ENCODE data around the gene MLST8.
"Not testable (repeated sequence)": the region's sequence is repeated elsewhere in the genome, so short reads cannot be mapped to it uniquely, and the experiment has no call there.

The MLST8 gene

DNA sequence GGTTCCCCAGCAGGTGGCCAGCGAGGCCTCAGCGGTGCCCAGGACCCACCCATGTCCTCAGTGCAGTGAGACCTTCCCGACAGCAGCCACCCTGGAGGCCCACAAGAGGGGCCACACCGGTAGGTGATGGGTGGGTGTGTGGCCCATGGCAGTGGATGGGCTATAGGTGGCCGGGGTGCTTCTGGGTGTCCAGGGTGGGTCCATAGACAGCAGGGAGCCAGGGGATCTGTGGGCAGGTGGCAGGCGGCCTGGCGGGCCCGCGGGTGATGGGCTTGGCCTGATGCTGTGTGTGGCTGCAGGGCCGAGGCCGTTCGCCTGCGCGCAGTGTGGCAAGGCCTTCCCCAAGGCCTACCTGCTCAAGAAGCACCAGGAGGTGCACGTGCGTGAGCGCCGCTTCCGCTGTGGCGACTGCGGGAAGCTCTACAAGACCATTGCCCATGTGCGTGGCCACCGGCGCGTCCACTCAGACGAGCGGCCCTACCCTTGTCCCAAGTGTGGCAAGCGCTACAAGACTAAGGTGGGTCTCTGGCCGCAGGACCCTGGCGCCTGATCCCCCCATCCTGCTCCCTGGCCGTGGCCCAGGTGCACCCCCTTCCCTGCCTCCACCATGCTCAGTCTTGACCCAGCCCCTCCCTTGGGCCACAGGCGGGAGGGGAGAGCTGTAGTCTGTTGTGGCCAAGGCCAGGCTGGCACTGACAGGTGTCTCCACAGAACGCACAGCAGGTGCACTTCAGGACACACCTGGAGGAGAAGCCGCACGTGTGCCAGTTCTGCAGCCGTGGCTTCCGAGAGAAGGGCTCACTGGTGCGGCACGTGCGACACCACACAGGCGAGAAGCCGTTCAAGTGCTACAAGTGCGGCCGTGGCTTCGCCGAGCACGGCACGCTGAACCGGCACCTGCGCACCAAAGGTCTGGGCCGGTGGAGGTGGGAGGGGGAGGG is 28.9 kb downstream of the MLST8 start:
- no peak for DNase-seq

DNA sequence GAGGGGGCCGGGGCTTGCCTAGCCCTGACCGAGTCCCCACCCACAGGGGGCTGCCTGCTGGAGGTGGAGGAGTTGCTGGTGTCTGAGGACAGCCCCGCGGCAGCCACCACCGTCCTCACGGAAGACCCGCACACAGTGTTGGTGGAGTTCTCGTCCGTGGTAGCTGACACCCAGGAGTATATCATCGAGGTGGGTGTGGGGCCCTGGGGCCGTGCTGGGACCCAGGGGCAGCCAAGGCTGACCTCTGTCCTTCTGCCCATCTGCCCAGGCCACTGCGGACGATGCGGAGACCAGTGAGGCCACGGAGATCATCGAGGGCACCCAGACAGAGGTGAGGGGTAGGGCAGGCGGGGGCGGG is 29.5 kb downstream of the MLST8 start:
- DNase-seq, result no peak

DNA sequence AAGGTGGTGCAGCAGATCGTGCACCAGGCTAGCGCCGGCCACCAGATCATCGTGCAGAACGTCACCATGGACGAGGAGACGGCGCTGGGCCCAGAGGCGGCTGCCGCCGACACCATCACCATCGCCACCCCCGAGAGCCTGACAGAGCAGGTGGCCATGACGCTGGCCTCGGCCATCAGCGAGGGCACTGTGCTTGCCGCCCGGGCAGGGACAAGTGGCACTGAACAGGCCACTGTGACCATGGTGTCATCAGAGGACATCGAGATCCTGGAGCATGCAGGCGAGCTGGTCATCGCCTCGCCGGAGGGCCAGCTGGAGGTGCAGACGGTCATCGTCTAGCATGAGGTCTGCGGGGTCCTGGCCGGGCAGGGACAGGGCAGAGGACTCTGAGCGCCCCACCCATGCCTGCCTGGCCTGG is 30.0 kb downstream of the MLST8 start:
- no peak for DNase-seq

DNA sequence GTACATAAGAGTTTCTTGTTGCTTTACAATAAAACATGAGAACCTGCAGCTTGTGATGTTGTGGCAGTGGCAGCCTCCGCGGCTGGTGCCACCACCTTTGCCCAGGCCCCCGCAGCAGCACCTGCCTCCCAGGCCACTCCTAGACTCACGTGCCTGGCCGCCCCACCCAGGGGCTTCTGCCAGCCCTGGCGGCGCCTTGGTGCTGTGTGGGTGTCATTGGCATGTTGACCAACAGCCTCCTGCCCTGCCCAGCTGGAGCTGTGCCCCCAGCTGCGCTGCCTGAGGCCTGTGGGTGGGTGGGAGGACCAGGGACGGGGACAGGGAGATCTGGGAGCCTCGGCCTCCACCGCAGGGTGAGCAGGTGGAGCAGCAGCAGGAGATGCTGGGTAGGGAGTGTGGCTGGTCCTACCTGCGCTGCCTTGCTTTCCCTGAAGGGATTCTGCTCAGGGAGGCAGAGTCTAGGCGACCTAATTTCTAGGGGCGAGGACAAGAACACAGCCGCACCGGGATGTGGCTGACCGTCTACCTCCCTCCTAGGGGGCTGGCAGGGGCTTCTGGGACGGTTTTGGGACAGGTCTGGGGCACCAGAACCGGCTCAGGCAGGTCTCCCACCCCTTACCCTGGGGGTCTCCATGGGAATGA is 30.6 kb downstream of the MLST8 start:
- DNase-seq, result no peak

DNA sequence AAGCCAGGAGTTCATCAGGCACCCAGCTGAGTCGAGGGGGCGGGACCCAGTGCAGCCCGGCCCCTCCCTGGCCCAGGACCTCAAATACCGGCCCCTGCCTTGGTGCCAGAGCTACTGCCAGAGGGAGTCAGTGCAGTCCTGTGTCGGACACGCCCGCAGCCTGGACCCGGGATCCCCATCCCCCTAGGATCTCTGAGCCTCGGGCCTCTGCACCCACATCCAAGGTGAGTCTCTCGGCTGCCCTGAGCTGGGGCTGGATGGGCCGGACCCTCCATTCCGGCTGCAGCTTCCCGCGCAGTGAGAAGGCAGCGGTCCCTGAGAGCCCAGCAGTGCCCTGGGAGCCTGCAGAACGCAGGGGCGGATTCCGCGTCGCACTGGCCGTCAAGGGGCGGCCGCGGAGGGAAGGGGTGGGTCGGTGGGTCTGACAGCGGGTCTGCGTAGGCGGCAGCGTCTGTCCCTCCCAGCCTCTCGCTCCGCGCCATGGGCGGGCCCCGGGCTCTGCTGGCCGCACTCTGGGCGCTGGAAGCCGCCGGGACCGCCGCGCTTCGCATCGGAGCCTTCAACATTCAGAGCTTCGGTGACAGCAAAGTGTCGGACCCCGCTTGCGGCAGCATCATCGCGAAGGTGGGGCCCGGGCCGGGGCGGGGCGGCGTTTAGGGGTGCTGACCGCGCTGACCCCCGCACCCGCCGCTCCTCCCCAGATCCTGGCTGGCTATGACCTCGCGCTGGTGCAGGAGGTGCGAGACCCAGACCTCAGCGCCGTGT is 31.3 kb downstream of the MLST8 start, which contains the start of gene DNASE1L2:
TSS of gene DNASE1L2 (plus strand) at position 108 of the 765 bp plus-strand sequence. CDS start at position 481, 373 bp downstream.
- no peak for DNase-seq

DNA sequence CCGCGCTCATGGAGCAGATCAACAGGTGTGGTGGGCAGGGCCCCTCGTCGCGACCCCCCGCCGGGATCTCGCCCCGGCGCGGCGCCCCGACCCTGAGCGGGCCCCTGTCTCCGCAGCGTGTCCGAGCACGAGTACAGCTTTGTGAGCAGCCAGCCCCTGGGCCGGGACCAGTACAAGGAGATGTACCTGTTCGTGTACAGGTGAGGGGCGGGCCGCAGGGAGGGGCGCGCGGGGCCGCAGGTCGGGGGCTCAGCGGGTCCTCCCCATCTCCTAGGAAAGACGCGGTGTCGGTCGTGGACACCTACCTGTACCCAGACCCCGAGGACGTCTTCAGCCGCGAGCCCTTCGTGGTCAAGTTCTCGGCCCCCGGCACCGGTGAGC is 31.8 kb downstream of the MLST8 start:
- DNase-seq, result no peak

- no peak for DNase-seq
Observed at GRCh38 chr16:2237493-2238149, 32.4 kb downstream of the MLST8 start.

GRCh38 chr16:2238150-2238837 is 33.0 kb downstream of the MLST8 start:
- no peak for DNase-seq

- DNase-seq, result no peak
Observed at GRCh38 chr16:2238838-2239675, 33.8 kb downstream of the MLST8 start.

DNA sequence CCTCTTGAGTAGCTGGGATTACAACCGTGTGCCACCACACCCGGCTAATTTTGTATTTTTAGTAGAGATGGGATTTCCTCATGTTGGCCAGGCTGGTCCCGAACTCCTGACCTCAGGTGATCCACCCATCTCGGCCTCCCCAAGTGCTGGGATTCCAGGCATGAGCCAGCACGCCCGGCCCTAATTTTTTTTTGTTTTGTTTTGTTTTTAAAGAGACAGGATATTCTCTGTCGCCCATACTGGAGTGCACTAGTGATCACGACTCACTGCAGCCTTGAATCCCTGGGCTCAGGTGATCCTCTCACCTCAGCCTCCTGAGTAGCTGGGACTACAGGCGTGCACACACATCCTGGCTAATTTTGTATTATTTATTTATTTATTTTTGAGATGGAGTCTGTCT is 35.1 kb downstream of the MLST8 start:
- not testable (repeated sequence) for DNase-seq

- no peak for DNase-seq
Observed at GRCh38 chr16:2242598-2242997, 37.3 kb downstream of the MLST8 start.

DNA sequence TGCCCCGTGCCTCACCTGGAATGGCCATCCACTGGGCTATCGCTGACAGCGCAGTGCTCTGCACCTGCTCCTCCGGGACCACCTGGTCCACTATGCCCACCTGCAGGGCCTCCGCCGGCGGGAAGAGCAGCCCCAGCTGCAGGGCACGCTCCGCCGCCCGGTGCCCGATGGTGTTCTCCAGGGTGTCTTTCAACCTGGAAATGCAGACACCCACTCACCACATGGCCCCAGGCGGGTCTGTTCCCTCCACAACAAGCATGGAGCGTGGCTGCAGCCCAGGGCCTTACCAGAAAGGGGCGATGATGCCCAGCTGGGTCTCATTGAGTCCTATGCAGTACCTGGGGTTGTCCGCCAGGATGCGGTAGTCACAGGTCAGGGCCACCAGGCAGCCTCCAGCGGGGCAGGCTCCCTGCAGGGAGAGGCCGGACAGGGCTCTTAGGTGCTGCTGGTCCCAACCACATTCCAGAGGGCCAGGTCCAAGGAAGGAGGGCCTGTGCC is 37.8 kb downstream of the MLST8 start:
- DNase-seq, result no peak

DNA sequence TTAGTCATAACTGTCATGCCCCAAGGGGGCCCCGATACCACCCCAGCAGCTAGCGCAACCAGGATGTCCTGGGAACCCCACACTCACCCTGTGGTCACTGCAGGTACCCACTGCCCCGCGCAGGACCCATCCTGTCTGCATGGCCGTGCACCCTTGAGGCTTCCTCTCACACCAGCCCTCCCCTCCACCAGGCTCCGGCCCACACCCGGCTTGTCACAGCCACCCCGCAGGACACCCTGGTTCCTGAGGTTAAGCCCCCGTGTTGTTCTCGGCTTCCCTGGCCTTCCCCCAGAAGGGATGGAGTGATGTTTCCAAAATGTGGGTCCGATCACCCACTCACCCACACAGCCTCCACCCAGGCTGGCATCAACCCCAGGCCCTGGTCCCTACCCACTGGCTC is 38.5 kb downstream of the MLST8 start:
- DNase-seq, result no peak

GRCh38 chr16:2244301-2244700 is 39.0 kb downstream of the MLST8 start:
- no peak for DNase-seq

- no peak for DNase-seq
Observed at GRCh38 chr16:2244926-2245795, 39.9 kb downstream of the MLST8 start.

DNA sequence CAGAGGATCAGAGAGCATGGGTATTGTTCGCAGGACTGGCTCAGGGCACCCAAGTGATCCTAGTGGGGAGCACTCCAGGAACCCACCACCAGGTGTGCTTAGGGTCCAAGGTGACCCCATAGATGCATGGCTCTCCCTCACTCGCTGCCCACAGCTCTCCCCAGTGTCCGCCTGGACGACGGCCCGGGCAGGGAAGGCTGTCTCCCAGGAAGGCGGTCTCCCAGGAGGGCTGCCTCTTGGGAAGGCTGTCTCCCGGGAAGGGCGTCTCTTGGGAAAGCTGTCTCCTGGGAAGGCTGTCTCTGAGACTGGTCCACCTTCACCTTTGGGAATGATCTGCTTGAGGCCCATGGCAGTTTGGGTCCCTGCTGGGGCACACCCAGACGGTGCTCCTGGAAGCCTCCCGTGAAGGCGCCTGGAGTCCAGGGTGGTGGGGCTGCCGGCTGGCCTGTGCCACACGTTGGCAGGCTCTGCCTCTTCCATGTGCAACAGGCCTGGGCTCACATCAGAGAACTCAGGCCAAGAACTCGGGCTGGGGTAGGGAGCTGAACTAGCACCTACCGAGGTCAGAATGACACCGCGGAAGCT is 41.1 kb downstream of the MLST8 start:
- DNase-seq, result no peak

- peak in 1 of 2 experiments; percentile 47 for DNase-seq
Observed at GRCh38 chr16:2250652-2251295, 45.5 kb downstream of the MLST8 start.

DNA sequence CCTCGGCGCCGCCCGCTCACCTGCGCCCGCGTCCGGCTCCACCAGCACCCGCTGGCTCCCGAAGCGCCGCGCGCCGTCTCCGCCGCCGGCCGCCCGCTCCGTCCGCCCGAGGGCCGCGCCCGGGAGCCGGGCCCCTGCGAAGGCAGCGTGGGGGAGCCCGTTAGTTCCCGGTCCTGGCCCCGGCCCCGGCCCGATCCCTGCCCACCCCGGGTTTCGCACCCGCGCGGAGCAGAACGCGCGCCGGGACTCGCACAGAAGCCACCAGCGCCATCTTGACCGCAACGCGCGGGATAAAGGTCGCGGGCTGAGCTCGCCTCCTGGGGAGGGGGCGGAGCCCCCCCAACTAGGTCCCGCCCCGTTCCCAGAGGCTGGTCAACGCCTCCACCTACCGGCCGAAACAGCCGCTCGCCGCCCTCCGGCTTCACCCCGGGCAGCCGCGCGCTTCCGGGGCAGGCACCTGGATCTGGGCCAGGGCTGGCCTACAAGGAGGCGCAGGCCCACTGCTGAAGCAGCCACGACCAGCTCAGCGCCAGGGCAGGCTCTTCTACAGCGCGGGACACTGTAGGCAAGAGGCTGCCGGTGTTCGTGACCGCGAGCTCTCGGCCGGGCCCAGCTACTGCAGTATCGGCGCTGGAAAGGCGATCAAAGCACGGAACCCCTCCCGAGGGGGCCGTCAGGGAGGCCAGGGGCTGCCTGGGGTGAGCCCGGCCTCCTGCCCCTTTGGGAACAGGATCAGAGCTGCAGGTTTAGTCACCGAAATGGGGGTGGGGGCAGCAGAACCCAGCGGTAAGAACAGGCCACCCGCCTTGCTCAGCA is 46.2 kb downstream of the MLST8 start, which contains the start of gene ECI1:
TSS of gene ECI1 (minus strand) at position 292 of the 816 bp plus-strand sequence. CDS start at position 271, 21 bp downstream.
- DNase-seq, result peak; percentile 83 to 94
